C4-2B (cell line): Measurements from ENCODE around the gene RHEB.

Experiments used
- H3K27ac ChIP-seq: fragments of 450-650 bp; 2 replicates; pipeline ENCODE4 v1.5.1; 2017
- TF ChIP-seq, protein P1 (sequence below): fragments of 450-650 bp; conservative IDR thresholded peaks from 2 replicates; pipeline ENCODE4 v1.5.1; 2017; ENCODE audit warnings: mild to moderate bottlenecking

The RHEB gene

DNA sequence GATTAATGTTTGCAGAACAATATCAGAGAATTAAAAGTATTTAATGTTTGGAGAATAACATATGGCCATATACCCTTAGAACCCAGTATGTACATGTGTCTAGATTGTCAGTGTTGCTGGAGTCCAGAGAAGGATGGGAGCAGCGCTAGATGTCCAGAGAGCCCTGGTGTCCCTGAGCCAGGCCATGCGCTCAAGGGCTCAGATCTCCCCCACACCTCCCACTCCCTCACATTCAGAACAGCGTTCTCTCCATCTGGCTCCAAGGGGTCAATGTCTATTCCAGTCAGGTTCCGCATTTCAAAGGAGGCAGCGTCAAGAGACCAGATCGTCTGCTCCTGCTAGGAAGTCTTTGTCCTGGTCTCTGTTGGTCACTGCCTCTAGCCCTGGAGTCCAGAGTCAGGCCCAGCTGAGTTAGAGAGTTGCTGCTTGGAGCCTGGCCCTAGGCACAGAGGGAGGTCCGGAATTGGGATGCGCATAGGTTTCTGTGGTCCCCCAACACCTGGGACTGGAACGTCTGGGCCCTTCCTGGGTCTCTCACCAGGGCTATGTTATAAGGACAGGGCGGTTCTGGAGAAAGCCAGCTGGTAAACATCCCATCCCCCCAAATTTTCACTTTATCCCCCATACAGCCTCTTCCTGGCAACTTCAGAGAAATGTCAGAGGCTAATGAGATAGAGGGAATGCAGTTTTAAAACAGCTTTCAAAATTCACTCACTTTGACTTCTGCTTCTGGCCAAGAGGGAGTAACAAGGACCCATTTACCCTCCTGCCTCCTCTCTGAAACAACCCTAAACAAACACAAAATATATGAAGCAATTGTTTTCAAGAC, 103.4 kb downstream of the RHEB start:
- no peak overlapping the region for H3K27ac ChIP-seq
- TF ChIP-seq, protein P1, sequence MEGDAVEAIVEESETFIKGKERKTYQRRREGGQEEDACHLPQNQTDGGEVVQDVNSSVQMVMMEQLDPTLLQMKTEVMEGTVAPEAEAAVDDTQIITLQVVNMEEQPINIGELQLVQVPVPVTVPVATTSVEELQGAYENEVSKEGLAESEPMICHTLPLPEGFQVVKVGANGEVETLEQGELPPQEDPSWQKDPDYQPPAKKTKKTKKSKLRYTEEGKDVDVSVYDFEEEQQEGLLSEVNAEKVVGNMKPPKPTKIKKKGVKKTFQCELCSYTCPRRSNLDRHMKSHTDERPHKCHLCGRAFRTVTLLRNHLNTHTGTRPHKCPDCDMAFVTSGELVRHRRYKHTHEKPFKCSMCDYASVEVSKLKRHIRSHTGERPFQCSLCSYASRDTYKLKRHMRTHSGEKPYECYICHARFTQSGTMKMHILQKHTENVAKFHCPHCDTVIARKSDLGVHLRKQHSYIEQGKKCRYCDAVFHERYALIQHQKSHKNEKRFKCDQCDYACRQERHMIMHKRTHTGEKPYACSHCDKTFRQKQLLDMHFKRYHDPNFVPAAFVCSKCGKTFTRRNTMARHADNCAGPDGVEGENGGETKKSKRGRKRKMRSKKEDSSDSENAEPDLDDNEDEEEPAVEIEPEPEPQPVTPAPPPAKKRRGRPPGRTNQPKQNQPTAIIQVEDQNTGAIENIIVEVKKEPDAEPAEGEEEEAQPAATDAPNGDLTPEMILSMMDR = no peak
